Measurements from ENCODE around the gene WDFY2.
A peak's percentile ranks its signal among the peaks of the same experiment; 100 is the strongest.

WDFY2 gene

GRCh38 chr13:51583469-51583874 is 790 bp upstream of the WDFY2 start:
- no peak for DNase-seq (ENCODE audit: low read depth in 2 of 2)
- H3K4me3 ChIP-seq (replicated peaks in 1 of 2; ENCODE audit: low read depth in 2 of 2, low read length in 2 of 2): peak overlapping the region; percentile 24 to 48
- no peak for TF ChIP-seq CTCF (IDR thresholded peaks at IDR 0.05; ENCODE audit: low read depth, low read length)

- peak overlapping the region; percentile 86 to 95 for H3K4me3 ChIP-seq (replicated peaks in 1 of 2; ENCODE audit: low read depth in 2 of 2, low read length in 2 of 2)
- peak; percentile 58 for DNase-seq (ENCODE audit: low read depth in 2 of 2)
- no peak for TF ChIP-seq CTCF (IDR thresholded peaks at IDR 0.05; ENCODE audit: low read depth, low read length)
Observed at GRCh38 chr13:51584731-51585672, 740 bp downstream of the WDFY2 start.

GRCh38 chr13:51585696-51586095 is 1.4 kb downstream of the WDFY2 start:
- TF ChIP-seq CTCF (IDR thresholded peaks at IDR 0.05; ENCODE audit: low read depth, low read length): no peak
- peak overlapping the region; percentile 86 to 95 for H3K4me3 ChIP-seq (replicated peaks in 1 of 2; ENCODE audit: low read depth in 2 of 2, low read length in 2 of 2)
- DNase-seq (ENCODE audit: low read depth in 2 of 2): peak; percentile 22 to 84

- no peak overlapping the region for H3K4me3 ChIP-seq (replicated peaks in 1 of 2; ENCODE audit: low read depth in 2 of 2, low read length in 2 of 2)
- TF ChIP-seq CTCF (IDR thresholded peaks at IDR 0.05; ENCODE audit: low read depth, low read length): no peak
- DNase-seq (ENCODE audit: low read depth in 2 of 2): no peak
Observed at GRCh38 chr13:51587372-51587771, 3.1 kb downstream of the WDFY2 start.

- no peak for DNase-seq (ENCODE audit: low read depth in 2 of 2)
- TF ChIP-seq CTCF (IDR thresholded peaks at IDR 0.05; ENCODE audit: low read depth, low read length): no peak
- H3K4me3 ChIP-seq (replicated peaks in 1 of 2; ENCODE audit: low read depth in 2 of 2, low read length in 2 of 2): no peak overlapping the region
Observed at GRCh38 chr13:51588406-51588949, 4.2 kb downstream of the WDFY2 start.

- no peak overlapping the region for H3K4me3 ChIP-seq (replicated peaks in 1 of 2; ENCODE audit: low read depth in 2 of 2, low read length in 2 of 2)
- TF ChIP-seq CTCF (IDR thresholded peaks at IDR 0.05; ENCODE audit: low read depth, low read length): no peak
- no peak for DNase-seq (ENCODE audit: low read depth in 2 of 2)
Observed at GRCh38 chr13:51589793-51590192, 5.5 kb downstream of the WDFY2 start.
